Activated naive CD4-positive, alpha-beta T cell treated with anti-CD3 and anti-CD28 coated beads, Interleukin-2, amount 10 ng/mL, durations not matched to agents 7 days and 5 days (primary cell): ENCODE data around the gene SPAG6.
A peak's percentile ranks its signal among the peaks of the same experiment; 100 is the strongest.

Source experiments
- CTCF ChIA-PET: fragments of 350-600 bp; sonication (Branson Sonifier 250); formaldehyde crosslinking; loops from one replicate; lab custom pipeline; 2021; ENCODE audit warnings: antibody characterized with exemption; lab: Charles Lee
- DNase-seq: peaks from one replicate; pipeline ENCODE4 v3.0.0-alpha.2; 2020
- H3K27ac Mint-ChIP-seq: one replicate; pipeline ENCODE4 v1.8.0; 2021; ENCODE audit warnings: mild to moderate bottlenecking, moderate library complexity, mixed read lengths
- H3K27me3 Mint-ChIP-seq: one replicate; pipeline ENCODE4 v1.8.0; 2021; ENCODE audit warnings: mild to moderate bottlenecking, mixed read lengths
- H3K36me3 Mint-ChIP-seq: one replicate; pipeline ENCODE4 v1.8.0; 2021; ENCODE audit warnings: mixed read lengths
- H3K4me1 Mint-ChIP-seq: one replicate; pipeline ENCODE4 v1.8.0; 2021; ENCODE audit warnings: mixed read lengths
- H3K4me3 Mint-ChIP-seq: one replicate; pipeline ENCODE4 v1.8.0; 2021; ENCODE audit warnings: mild to moderate bottlenecking, moderate library complexity, mixed read lengths
- H3K9me3 Mint-ChIP-seq: one replicate; pipeline ENCODE4 v1.8.0; 2021; ENCODE audit warnings: mixed read lengths

The SPAG6 gene

DNA sequence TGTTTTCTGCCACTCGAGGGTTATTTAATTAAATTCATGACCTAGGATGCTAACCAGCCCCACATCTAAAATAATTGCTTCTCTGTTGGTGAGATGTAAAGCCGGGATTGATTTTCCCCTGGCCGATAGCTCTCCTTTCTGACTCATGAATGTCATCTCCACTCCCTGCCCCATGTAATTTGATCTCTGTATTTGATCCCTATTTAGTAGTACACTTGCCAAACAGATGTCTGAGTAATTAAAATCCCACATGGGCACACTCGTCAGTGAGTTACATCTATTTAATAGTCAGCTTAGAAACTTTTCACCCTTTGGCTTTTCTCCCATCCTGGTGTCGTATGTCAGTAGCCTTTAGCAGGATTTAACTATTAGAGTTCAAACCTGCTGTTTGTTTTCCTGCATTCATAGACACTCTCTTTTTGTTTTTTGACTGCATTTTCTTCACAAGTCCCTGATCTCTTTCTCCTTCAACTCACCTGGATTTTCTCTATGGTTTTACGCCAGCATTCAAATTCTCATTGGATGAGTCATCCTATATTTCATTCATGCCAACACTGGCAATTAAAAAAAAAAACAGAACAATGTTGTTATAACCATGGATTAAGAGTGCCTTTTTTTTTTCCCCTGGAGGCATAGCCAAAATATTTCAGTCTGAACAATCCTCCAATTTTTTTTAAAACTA is 82.7 kb downstream of the SPAG6 start:
- Mint-ChIP-seq H3K4me1 (peaks cover 3% of the 10 kb centered on the region), H3K27ac (no peak overlapping the region)
- CTCF ChIA-PET: no interaction called here

DNA sequence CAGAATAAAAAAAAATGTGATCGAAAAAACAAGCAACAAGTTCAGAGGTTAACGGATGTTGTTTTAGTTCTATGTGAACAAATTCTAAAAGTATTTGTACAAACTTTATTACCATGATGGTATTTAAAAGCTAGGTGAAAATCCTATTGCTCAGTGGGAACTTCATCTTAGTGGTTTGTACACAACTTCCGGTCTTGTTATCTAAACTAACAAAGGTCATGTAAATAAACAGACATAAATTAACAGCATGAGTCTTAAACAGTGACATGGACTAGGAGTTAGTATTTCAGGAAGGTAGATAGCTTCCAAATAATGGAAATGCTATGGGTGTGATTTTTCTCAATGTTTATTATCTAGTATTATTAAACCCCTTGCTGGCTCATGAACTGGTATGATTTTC is 83.8 kb downstream of the SPAG6 start:
- Mint-ChIP-seq H3K4me3 (no peak overlapping the region), H3K4me1 (peaks cover 7% of the 10 kb centered on the region), H3K27me3 (peaks cover 43% of the 10 kb centered on the region), H3K36me3 (no peaks in the 10 kb centered on the region), H3K27ac (no peak overlapping the region), H3K9me3 (no peaks in the 10 kb centered on the region)
- CTCF ChIA-PET: interaction anchor here (0.7 kb wide), 1 partner anchor 422 kb away, joined by 3 read pairs; no protein-coding TSS in a partner anchor
- DNase-seq: no peak

More for the DNA sequence above, 82.7 kb downstream of the SPAG6 start:
- no peak overlapping the region for H3K4me3 Mint-ChIP-seq
- H3K27me3 Mint-ChIP-seq: peaks cover 37% of the 10 kb centered on the region
- H3K9me3 Mint-ChIP-seq: no peaks in the 10 kb centered on the region
- no peak for DNase-seq
- no peaks in the 10 kb centered on the region for H3K36me3 Mint-ChIP-seq

DNA sequence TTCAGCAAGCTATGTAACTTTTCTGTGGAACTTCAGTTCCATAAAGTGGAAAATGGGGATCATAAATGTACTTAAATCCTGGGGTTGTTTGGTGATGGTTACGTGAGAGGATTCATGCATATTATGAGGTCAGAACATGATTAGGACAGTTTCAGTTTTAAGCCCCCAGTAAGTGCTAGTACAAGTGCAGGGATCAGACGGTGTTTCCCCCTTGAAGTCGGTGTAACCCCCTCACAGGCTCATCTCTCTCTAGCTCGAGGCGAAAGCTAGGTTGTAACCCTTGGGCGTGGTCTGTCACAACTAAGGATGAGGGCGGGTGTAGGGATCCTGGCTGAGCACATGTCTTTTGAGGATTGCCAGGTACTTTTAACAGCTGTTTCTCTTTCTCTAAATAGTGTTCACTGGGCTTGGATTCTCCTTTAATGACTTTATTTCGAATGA is 84.7 kb downstream of the SPAG6 start:
- Mint-ChIP-seq H3K4me1 (peaks cover 7% of the 10 kb centered on the region), H3K27ac (no peak overlapping the region), H3K27me3 (peaks cover 42% of the 10 kb centered on the region), H3K4me3 (no peak overlapping the region), H3K9me3 (no peaks in the 10 kb centered on the region), H3K36me3 (no peaks in the 10 kb centered on the region)
- DNase-seq: no peak
- CTCF ChIA-PET: interaction anchor here (0.7 kb wide), 1 partner anchor 421 kb away, joined by 3 read pairs; no protein-coding TSS in a partner anchor

DNA sequence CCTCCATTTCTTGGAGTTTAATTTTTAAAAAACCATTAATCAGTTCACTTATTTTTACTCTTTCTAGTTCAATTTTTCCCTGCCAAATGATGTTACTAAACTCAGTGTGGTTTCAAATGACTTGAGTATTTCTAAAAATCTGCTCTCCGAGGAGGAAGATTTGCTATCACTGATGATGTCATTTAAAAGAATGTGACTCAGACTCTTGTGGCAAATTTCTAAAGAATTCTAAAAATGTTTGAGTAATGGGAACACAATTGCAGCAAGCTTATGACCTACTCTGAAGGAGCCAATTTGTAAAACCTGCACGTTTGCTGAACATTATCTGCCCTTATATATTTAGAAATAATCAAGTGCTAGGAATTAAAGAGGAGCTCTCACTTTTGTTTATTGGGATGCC is 88.6 kb downstream of the SPAG6 start:
- DNase-seq: no peak
- H3K36me3 Mint-ChIP-seq: peaks cover 1% of the 10 kb centered on the region
- peaks cover 27% of the 10 kb centered on the region for H3K4me1 Mint-ChIP-seq
- peaks cover 38% of the 10 kb centered on the region for H3K27me3 Mint-ChIP-seq
- no peak overlapping the region for H3K4me3 Mint-ChIP-seq
- H3K27ac Mint-ChIP-seq: no peak overlapping the region
- no peaks in the 10 kb centered on the region for H3K9me3 Mint-ChIP-seq
- CTCF ChIA-PET: no interaction called here

DNA sequence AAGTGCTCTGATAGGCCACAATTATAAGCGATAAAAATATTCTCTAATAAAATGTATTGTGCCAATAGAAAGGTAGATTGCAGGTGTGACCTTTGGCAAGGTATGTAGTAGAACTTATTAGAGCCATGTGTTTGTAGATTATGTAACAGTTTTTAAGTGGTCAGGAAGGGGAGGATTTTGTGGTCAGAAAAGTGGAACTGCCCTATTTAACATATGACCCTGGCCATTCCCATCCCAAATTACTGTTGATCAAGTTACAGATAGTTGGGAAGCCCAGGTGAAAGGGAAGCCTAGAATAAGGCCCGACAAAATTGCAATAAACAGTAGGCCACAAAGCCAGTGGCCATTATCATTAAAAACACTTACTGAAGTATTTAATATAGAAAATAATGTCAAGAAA is 89.2 kb downstream of the SPAG6 start:
- H3K4me1 Mint-ChIP-seq: peaks cover 33% of the 10 kb centered on the region
- no peaks in the 10 kb centered on the region for H3K9me3 Mint-ChIP-seq
- CTCF ChIA-PET: no interaction called here
- H3K4me3 Mint-ChIP-seq: no peak overlapping the region
- DNase-seq: no peak
- H3K27ac Mint-ChIP-seq: no peak overlapping the region
- peaks cover 38% of the 10 kb centered on the region for H3K27me3 Mint-ChIP-seq
- H3K36me3 Mint-ChIP-seq: peaks cover 1% of the 10 kb centered on the region

DNA sequence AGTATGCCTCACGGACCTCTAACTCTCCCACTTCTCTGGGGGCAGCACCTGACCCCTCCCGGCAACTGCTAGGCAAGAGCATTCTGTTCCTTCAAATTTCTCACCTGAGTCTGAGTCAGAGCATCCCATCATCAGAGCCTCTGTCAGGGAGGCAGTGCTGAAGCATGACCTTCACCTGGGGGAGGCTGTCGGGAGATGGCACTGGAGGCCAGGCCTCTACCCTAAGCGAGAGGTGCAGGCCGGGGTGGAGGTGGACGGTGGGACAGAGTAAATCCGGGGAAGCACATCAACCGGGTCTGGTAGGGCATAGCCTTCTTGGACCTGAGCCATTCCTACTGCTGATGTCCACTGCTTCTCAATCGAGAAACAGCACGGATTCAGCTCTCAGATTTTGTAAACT is 90.4 kb downstream of the SPAG6 start:
- no peak overlapping the region for H3K27ac Mint-ChIP-seq
- peaks cover 1% of the 10 kb centered on the region for H3K36me3 Mint-ChIP-seq
- CTCF ChIA-PET: no interaction called here
- no peaks in the 10 kb centered on the region for H3K9me3 Mint-ChIP-seq
- peaks cover 34% of the 10 kb centered on the region for H3K27me3 Mint-ChIP-seq
- DNase-seq: no peak
- peaks cover 35% of the 10 kb centered on the region for H3K4me1 Mint-ChIP-seq
- H3K4me3 Mint-ChIP-seq: peak overlapping the region; percentile 26

DNA sequence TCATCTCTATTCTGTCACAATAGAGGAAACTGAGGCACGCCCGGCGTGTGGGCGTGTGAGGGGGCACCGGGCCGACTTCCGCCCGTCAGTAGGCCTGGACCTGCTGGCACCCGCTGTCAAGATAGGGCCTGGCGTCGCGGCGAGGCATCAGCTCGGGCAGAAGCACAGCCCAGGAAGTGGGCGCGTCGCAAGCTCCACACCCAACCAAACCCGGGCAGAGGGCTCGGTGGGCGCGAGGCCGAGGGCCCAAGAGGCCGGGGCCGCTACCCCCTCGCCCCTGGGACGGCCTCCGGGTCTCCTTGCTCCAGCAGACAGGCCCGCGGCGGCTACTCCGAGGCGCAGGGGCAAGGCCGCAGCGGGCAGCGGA is 91.2 kb downstream of the SPAG6 start:
- Mint-ChIP-seq H3K27ac (peak overlapping the region; percentile 98), H3K36me3 (peaks cover 1% of the 10 kb centered on the region), H3K9me3 (no peaks in the 10 kb centered on the region), H3K4me3 (peak overlapping the region; percentile 88), H3K4me1 (peaks cover 35% of the 10 kb centered on the region), H3K27me3 (peaks cover 38% of the 10 kb centered on the region)
- DNase-seq: no peak
- CTCF ChIA-PET: no interaction called here

DNA sequence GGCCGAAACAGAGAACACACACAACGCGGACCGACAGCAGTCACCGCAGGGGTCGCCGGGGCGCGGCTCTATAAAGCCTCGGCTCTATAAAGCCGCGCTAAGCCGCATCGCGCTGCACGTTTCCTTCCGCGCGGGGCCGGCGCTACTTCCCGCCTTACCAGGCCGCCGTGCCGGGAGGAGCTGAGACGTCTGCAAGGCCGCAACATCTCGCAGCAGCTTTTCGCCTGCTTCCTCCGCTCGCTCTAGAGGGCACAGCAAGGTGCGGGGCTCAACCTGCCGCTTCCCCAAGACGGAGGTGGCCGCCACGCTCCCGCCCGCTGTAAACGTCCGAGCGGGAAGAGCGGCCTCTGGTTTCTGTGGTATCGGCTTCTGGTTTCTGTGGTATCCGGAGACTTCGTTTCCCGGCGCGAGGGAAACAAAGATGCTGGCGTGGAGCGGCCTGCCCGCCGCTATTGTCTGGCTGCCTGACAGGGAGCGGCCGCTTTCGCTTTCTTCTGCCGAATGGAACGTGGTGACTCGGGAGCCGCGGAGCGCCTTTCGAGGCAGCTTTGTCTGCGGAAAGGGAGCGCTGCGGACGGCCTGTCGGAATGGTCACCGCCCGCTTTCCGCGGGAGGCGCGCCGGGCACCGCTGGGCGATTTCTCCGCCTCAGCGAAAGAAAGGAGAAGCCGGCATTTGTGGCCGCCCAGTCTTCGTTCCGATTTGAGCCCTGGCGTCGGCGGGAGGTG is 91.8 kb downstream of the SPAG6 start:
- Mint-ChIP-seq H3K4me1 (peaks cover 35% of the 10 kb centered on the region), H3K4me3 (peak overlapping the region; percentile 88)

DNA sequence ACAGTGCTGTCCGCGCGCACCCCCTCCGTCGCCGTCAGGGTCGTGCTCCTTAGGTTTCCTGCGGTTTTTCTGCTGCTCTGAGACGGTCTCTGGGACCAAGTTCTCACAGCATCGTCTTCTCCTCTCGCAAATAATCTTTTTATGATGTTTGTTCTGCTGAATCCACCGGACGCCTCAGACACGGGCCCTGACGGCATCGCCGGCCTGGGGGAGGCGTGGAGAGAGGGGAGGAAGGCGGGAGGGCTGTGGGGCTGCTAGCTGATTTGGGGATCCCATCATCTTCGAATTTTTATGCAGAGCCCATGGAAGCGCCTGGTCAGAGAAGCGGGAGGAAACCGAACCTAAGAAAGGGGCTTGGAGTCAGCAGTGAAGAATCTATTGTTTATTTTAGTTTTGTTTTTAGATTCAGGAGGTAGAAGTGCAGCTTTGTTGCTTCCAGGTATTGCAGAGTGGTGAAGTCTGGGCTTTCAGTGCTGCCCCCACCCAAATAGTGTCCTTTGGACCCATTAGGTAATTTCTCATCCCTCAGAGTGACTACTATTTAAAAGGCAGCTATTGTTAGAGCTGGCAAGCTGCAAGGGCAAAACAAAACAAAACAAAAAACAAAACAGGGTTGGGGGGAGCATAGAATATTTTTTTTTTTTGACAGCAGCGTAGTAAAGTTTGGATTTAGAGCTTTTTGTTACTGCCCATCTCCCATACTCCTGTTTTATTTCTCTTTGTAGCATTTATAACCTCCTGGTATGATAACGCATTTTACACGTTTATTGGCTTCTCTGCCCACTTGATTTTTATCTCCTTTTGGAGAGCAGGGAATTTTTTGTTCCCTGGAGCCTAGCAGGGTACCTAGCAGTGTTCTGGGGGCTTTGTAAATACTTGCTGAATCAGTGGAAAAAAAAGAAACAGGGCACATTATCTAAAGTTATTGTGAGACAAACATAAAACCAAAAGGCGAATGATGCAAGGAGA is 92.6 kb downstream of the SPAG6 start:
- Mint-ChIP-seq H3K9me3 (no peaks in the 10 kb centered on the region), H3K36me3 (peaks cover 1% of the 10 kb centered on the region), H3K4me1 (peaks cover 35% of the 10 kb centered on the region), H3K27ac (peak overlapping the region; percentile 98), H3K4me3 (peak overlapping the region; percentile 88), H3K27me3 (peaks cover 45% of the 10 kb centered on the region)
- CTCF ChIA-PET: no interaction called here
- DNase-seq: peak; percentile 54

More for the DNA sequence above, 91.8 kb downstream of the SPAG6 start:
- Mint-ChIP-seq H3K9me3 (no peaks in the 10 kb centered on the region), H3K27ac (peak overlapping the region; percentile 98), H3K36me3 (peaks cover 1% of the 10 kb centered on the region), H3K27me3 (peaks cover 43% of the 10 kb centered on the region)
- CTCF ChIA-PET: no interaction called here
- peak; percentile 89 for DNase-seq

DNA sequence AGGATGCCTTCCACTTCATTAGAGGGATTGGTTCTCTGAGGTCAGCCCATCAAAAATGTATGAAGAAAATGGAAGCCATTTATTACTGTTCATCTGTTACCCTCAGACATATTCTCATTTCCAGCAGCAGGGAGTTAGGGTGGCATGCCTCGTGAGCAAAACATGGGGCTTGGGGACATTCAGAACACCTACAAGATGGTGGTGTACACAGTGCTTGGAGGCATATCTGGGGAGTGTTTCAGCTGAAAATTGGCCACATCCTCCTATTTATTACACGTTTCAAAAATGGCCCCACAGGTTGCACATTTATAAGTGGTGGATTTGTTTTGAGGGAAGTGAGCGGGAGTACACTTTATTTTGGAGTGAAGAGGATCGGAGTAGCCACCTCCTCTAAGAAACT is 93.4 kb downstream of the SPAG6 start:
- H3K4me3 Mint-ChIP-seq: peak overlapping the region; percentile 88
- CTCF ChIA-PET: no interaction called here
- peaks cover 35% of the 10 kb centered on the region for H3K4me1 Mint-ChIP-seq
- H3K36me3 Mint-ChIP-seq: peaks cover 1% of the 10 kb centered on the region
- H3K27me3 Mint-ChIP-seq: peaks cover 40% of the 10 kb centered on the region
- no peak for DNase-seq
- H3K9me3 Mint-ChIP-seq: no peaks in the 10 kb centered on the region
- peak overlapping the region; percentile 98 for H3K27ac Mint-ChIP-seq

DNA sequence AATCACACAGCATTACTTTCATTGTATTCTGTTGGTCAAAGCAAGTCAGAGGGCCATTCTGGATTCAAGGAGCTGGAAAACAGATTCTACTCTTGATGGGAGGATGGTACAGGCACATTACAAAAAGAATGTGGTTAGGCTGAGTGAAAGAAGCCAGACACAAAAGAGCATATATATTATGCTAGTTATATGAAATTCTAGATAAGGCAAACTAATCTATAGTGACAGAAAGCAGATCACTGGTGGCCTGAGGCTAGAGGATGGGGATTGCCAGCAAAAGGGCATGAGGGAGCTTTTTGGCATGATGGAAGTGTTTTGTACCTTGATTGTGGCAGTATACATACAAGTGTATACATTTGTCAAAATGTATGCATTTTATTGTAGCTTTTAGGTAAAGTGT is 96.8 kb downstream of the SPAG6 start:
- Mint-ChIP-seq H3K27me3 (peaks cover 45% of the 10 kb centered on the region), H3K27ac (no peak overlapping the region), H3K9me3 (no peaks in the 10 kb centered on the region), H3K36me3 (peaks cover 1% of the 10 kb centered on the region), H3K4me1 (peaks cover 26% of the 10 kb centered on the region), H3K4me3 (no peak overlapping the region)
- CTCF ChIA-PET: no interaction called here
- no peak for DNase-seq

DNA sequence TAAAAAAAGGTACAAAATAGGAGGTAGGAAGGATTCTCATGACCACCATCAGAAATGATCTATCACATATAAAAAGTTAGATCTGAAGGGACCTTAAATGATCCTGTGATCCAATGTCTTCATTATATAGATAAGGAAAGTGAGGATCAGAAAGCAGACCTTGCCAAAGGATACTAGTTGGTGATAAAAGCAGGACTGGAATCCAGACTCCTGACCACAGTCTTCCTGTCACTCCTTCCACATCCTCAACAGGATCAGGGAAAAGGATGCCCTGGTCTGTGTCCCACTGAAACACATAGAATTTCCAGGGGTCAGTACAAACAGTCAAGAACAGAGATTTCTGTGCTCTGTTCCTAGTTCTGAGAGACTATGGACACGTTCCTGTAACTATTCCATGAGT is 97.2 kb downstream of the SPAG6 start:
- Mint-ChIP-seq H3K27me3 (peaks cover 44% of the 10 kb centered on the region), H3K36me3 (peaks cover 1% of the 10 kb centered on the region), H3K9me3 (no peaks in the 10 kb centered on the region), H3K27ac (no peak overlapping the region), H3K4me3 (no peak overlapping the region), H3K4me1 (peaks cover 26% of the 10 kb centered on the region)
- DNase-seq: no peak
- CTCF ChIA-PET: no interaction called here

DNA sequence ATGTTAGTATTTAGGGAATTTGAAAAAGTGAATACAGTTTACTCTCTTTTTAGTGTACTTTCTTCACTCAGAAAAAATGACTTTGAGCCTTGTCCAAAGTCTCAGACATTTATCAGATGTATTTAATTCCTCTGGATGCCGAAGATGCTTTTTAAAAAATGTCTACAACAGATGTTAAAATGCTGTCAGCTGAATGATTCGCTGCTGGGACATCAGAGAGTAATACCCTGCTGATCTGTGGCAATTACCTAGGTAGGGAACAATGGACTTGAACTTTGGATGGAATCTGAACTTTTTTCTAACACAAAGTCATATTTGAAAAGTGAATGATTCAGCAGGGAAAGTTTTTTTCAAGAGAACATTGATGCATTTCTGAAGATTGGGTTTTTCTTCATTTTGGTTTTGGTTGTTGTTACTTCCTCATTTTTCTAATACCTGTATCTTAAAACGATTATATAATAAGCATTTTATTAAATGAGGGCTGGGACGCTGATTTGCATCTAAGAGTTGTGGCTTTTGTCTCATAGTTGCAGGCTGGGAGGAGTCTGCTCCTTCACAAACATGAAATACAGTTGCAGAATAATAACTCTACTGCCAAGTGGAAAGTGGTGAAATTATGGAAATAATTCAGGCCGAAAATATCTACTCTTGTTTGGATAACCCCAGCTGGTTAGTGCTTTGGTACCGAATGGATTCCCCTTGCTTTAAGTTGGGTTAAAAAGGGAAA is 98.0 kb downstream of the SPAG6 start:
- no peak overlapping the region for H3K27ac Mint-ChIP-seq
- H3K4me3 Mint-ChIP-seq: no peak overlapping the region
- peaks cover 48% of the 10 kb centered on the region for H3K27me3 Mint-ChIP-seq
- H3K36me3 Mint-ChIP-seq: peaks cover 1% of the 10 kb centered on the region
- no peaks in the 10 kb centered on the region for H3K9me3 Mint-ChIP-seq
- H3K4me1 Mint-ChIP-seq: peaks cover 17% of the 10 kb centered on the region
- DNase-seq: no peak
- CTCF ChIA-PET: no interaction called here
